H1 (cell line): ENCODE results near the gene NSUN2. TPM values are rescaled to one million over a fixed set of nuclear protein-coding genes. Genes with fewer than 3 reads are reported as not detected.

Experiments
- E2F6 ChIP-seq: IDR thresholded peaks from 2 replicates; pipeline ENCODE4 v1.6.1; 2012; ENCODE audit warnings: inconsistent platforms
- polyA plus RNA-seq, 7 experiments: library from polyadenylated mRNA; depleted of rRNA in 3 of 7; stranded (reverse) in 5 of 7; unstranded in 2 of 7; fragments of >200 nt in 5 of 7; fragments of 200-250 nt in 2 of 7; gene quantifications; 1 replicate in 5 of 7; 2 replicates in 1 of 7; 4 replicates in 1 of 7; pipeline versions ENCODE4 v1.2.1 to v1.2.3, GENCODE V29; 2011 to 2013; ENCODE audit warnings: missing spikeins in 2 of 7, mixed read lengths in 2 of 7
- total RNA-seq: library from RNA; stranded (reverse); fragmentation: NEBNext Ultra II Directional; extraction: Animal tissue kit (Norgen Biotek cat#: 25700); gene quantifications from 2 replicates; pipeline ENCODE4 v1.2.1, GENCODE V29; 2021

NSUN2 gene
- total and polyA plus RNA-seq, 2 of the 8 experiments (the other 6 are each of a cell fraction or from before 2014, with no cell fraction given), result 47.3 to 94.7 TPM

DNA sequence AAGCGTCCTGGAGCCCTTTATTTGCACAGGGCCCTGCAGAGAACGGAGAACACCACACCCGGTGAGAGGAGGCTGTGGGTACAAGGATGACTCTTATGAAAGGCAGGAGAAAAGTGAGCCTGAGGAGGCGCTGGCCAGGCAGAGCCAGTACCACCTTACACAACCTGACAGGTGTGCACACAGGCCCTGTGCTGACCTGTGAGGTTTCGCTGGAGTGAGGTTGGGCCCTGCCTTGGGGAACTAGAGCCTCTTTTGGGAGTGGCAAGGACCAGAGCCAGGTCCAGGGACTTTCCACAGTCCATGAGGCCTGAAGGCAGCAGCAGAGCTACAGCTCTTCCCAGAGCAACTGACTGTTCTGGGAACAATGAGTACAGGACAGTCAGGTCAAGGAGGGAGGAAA is 3.4 kb upstream of the NSUN2 start (continued):
- no peak for TF ChIP-seq E2F6
